ENCODE results near the gene SPATA7.

The SPATA7 gene

GRCh38 chr14:88417594-88417993, 32.1 kb downstream of the SPATA7 start:
- Histone ChIP-seq H3K9me3 (ENCODE audit: control insufficient read depth, low read length) (no peaks in the 10 kb centered on the region), H3K27me3 (ENCODE audit: control insufficient read depth, insufficient read depth, low read length, poor library complexity, severe bottlenecking) (no peaks in the 10 kb centered on the region), H3K4me3 (ENCODE audit: insufficient read depth, low read depth, low read length) (no peak overlapping the region), H3K4me1 (ENCODE audit: control insufficient read depth, insufficient read depth, low read length) (no peaks in the 10 kb centered on the region), H3K27ac (ENCODE audit: insufficient read depth, low read depth, low read length, poor library complexity, severe bottlenecking) (no peak overlapping the region), H3K36me3 (ENCODE audit: control insufficient read depth, insufficient read depth, low read length) (peaks cover 9% of the 10 kb centered on the region)

GRCh38 chr14:88420187-88420586, 34.7 kb downstream of the SPATA7 start:
- Histone ChIP-seq H3K9me3 (ENCODE audit: control insufficient read depth, low read length) (no peaks in the 10 kb centered on the region), H3K27ac (ENCODE audit: insufficient read depth, low read depth, low read length, poor library complexity, severe bottlenecking) (no peak overlapping the region), H3K4me3 (ENCODE audit: insufficient read depth, low read depth, low read length) (no peak overlapping the region), H3K36me3 (ENCODE audit: control insufficient read depth, insufficient read depth, low read length) (peaks cover 7% of the 10 kb centered on the region), H3K4me1 (ENCODE audit: control insufficient read depth, insufficient read depth, low read length) (no peaks in the 10 kb centered on the region), H3K27me3 (ENCODE audit: control insufficient read depth, insufficient read depth, low read length, poor library complexity, severe bottlenecking) (no peaks in the 10 kb centered on the region)
- 93 to 98% methylated on average over 2 to 3 of the region's 3 CpGs for WGBS, 2 experiments

- no peaks in the 10 kb centered on the region for H3K4me1 ChIP-seq (ENCODE audit: control insufficient read depth, insufficient read depth, low read length)
- no peaks in the 10 kb centered on the region for H3K9me3 ChIP-seq (ENCODE audit: control insufficient read depth, low read length)
- H3K27me3 ChIP-seq (ENCODE audit: control insufficient read depth, insufficient read depth, low read length, poor library complexity, severe bottlenecking): no peaks in the 10 kb centered on the region
- 90 to 91% methylated on average over 4 of the region's 4 CpGs for WGBS, 2 experiments
- no peak overlapping the region for H3K27ac ChIP-seq (ENCODE audit: insufficient read depth, low read depth, low read length, poor library complexity, severe bottlenecking)
- peaks cover 3% of the 10 kb centered on the region for H3K36me3 ChIP-seq (ENCODE audit: control insufficient read depth, insufficient read depth, low read length)
- no peak overlapping the region for H3K4me3 ChIP-seq (ENCODE audit: insufficient read depth, low read depth, low read length)
Observed at GRCh38 chr14:88421286-88421685, 35.8 kb downstream of the SPATA7 start.

- Histone ChIP-seq H3K36me3 (ENCODE audit: control insufficient read depth, insufficient read depth, low read length) (peaks cover 3% of the 10 kb centered on the region), H3K4me3 (ENCODE audit: insufficient read depth, low read depth, low read length) (no peak overlapping the region), H3K27me3 (ENCODE audit: control insufficient read depth, insufficient read depth, low read length, poor library complexity, severe bottlenecking) (no peaks in the 10 kb centered on the region), H3K4me1 (ENCODE audit: control insufficient read depth, insufficient read depth, low read length) (no peaks in the 10 kb centered on the region), H3K27ac (ENCODE audit: insufficient read depth, low read depth, low read length, poor library complexity, severe bottlenecking) (no peak overlapping the region), H3K9me3 (ENCODE audit: control insufficient read depth, low read length) (no peaks in the 10 kb centered on the region)
Observed at GRCh38 chr14:88422047-88422446, 36.6 kb downstream of the SPATA7 start.

- H3K27ac ChIP-seq (ENCODE audit: insufficient read depth, low read depth, low read length, poor library complexity, severe bottlenecking): no peak overlapping the region
- WGBS, 2 experiments: 80 to 87% methylated on average over 2 to 3 of the region's 3 CpGs
- H3K27me3 ChIP-seq (ENCODE audit: control insufficient read depth, insufficient read depth, low read length, poor library complexity, severe bottlenecking): no peaks in the 10 kb centered on the region
- no peaks in the 10 kb centered on the region for H3K4me1 ChIP-seq (ENCODE audit: control insufficient read depth, insufficient read depth, low read length)
- no peak overlapping the region for H3K4me3 ChIP-seq (ENCODE audit: insufficient read depth, low read depth, low read length)
- H3K9me3 ChIP-seq (ENCODE audit: control insufficient read depth, low read length): no peaks in the 10 kb centered on the region
- H3K36me3 ChIP-seq (ENCODE audit: control insufficient read depth, insufficient read depth, low read length): peaks cover 3% of the 10 kb centered on the region
Observed at GRCh38 chr14:88422919-88423650, 37.6 kb downstream of the SPATA7 start.

- Histone ChIP-seq H3K4me3 (ENCODE audit: insufficient read depth, low read depth, low read length) (no peak overlapping the region), H3K27me3 (ENCODE audit: control insufficient read depth, insufficient read depth, low read length, poor library complexity, severe bottlenecking) (no peaks in the 10 kb centered on the region), H3K4me1 (ENCODE audit: control insufficient read depth, insufficient read depth, low read length) (no peaks in the 10 kb centered on the region), H3K36me3 (ENCODE audit: control insufficient read depth, insufficient read depth, low read length) (peaks cover 3% of the 10 kb centered on the region), H3K27ac (ENCODE audit: insufficient read depth, low read depth, low read length, poor library complexity, severe bottlenecking) (no peak overlapping the region), H3K9me3 (ENCODE audit: control insufficient read depth, low read length) (no peaks in the 10 kb centered on the region)
Observed at GRCh38 chr14:88424573-88424972, 39.1 kb downstream of the SPATA7 start.

GRCh38 chr14:88426271-88426670, 40.8 kb downstream of the SPATA7 start:
- Histone ChIP-seq H3K4me1 (ENCODE audit: control insufficient read depth, insufficient read depth, low read length) (no peaks in the 10 kb centered on the region), H3K4me3 (ENCODE audit: insufficient read depth, low read depth, low read length) (no peak overlapping the region), H3K9me3 (ENCODE audit: control insufficient read depth, low read length) (no peaks in the 10 kb centered on the region), H3K27ac (ENCODE audit: insufficient read depth, low read depth, low read length, poor library complexity, severe bottlenecking) (no peak overlapping the region), H3K36me3 (ENCODE audit: control insufficient read depth, insufficient read depth, low read length) (no peaks in the 10 kb centered on the region), H3K27me3 (ENCODE audit: control insufficient read depth, insufficient read depth, low read length, poor library complexity, severe bottlenecking) (no peaks in the 10 kb centered on the region)
- 88 to 89% methylated on average over 7 of the region's 7 CpGs for WGBS, 2 experiments

- H3K4me3 ChIP-seq (ENCODE audit: insufficient read depth, low read depth, low read length): no peak overlapping the region
- no peaks in the 10 kb centered on the region for H3K9me3 ChIP-seq (ENCODE audit: control insufficient read depth, low read length)
- 100% methylated on average over 1 to 2 of the region's 2 CpGs for WGBS, 2 experiments
- no peak overlapping the region for H3K27ac ChIP-seq (ENCODE audit: insufficient read depth, low read depth, low read length, poor library complexity, severe bottlenecking)
- H3K27me3 ChIP-seq (ENCODE audit: control insufficient read depth, insufficient read depth, low read length, poor library complexity, severe bottlenecking): no peaks in the 10 kb centered on the region
- no peaks in the 10 kb centered on the region for H3K36me3 ChIP-seq (ENCODE audit: control insufficient read depth, insufficient read depth, low read length)
- H3K4me1 ChIP-seq (ENCODE audit: control insufficient read depth, insufficient read depth, low read length): no peaks in the 10 kb centered on the region
Observed at GRCh38 chr14:88430976-88431375, 45.5 kb downstream of the SPATA7 start.

- Histone ChIP-seq H3K4me1 (ENCODE audit: control insufficient read depth, insufficient read depth, low read length) (no peaks in the 10 kb centered on the region), H3K27me3 (ENCODE audit: control insufficient read depth, insufficient read depth, low read length, poor library complexity, severe bottlenecking) (no peaks in the 10 kb centered on the region), H3K36me3 (ENCODE audit: control insufficient read depth, insufficient read depth, low read length) (peaks cover 17% of the 10 kb centered on the region), H3K4me3 (ENCODE audit: insufficient read depth, low read depth, low read length) (no peak overlapping the region), H3K27ac (ENCODE audit: insufficient read depth, low read depth, low read length, poor library complexity, severe bottlenecking) (no peak overlapping the region), H3K9me3 (ENCODE audit: control insufficient read depth, low read length) (no peaks in the 10 kb centered on the region)
- 92% methylated on average over 5 of the region's 5 CpGs for WGBS, 2 experiments
Observed at GRCh38 chr14:88437658-88438057, 52.2 kb downstream of the SPATA7 start.

GRCh38 chr14:88439088-88439487, 53.6 kb downstream of the SPATA7 start:
- H3K4me3 ChIP-seq (ENCODE audit: insufficient read depth, low read depth, low read length): no peak overlapping the region
- WGBS, 2 experiments: 96% methylated on average over 2 of the region's 2 CpGs; no CpG with 5 or more reads in 1 of the 2 experiments
- H3K4me1 ChIP-seq (ENCODE audit: control insufficient read depth, insufficient read depth, low read length): no peaks in the 10 kb centered on the region
- H3K9me3 ChIP-seq (ENCODE audit: control insufficient read depth, low read length): no peaks in the 10 kb centered on the region
- H3K36me3 ChIP-seq (ENCODE audit: control insufficient read depth, insufficient read depth, low read length): peaks cover 17% of the 10 kb centered on the region
- no peak overlapping the region for H3K27ac ChIP-seq (ENCODE audit: insufficient read depth, low read depth, low read length, poor library complexity, severe bottlenecking)
- H3K27me3 ChIP-seq (ENCODE audit: control insufficient read depth, insufficient read depth, low read length, poor library complexity, severe bottlenecking): no peaks in the 10 kb centered on the region

GRCh38 chr14:88452231-88452630, 66.8 kb downstream of the SPATA7 start:
- WGBS, 2 experiments: 94% methylated on average over 4 of the region's 4 CpGs
- Histone ChIP-seq H3K36me3 (ENCODE audit: control insufficient read depth, insufficient read depth, low read length) (peaks cover 6% of the 10 kb centered on the region), H3K27me3 (ENCODE audit: control insufficient read depth, insufficient read depth, low read length, poor library complexity, severe bottlenecking) (no peaks in the 10 kb centered on the region), H3K9me3 (ENCODE audit: control insufficient read depth, low read length) (no peaks in the 10 kb centered on the region), H3K27ac (ENCODE audit: insufficient read depth, low read depth, low read length, poor library complexity, severe bottlenecking) (no peak overlapping the region), H3K4me1 (ENCODE audit: control insufficient read depth, insufficient read depth, low read length) (no peaks in the 10 kb centered on the region), H3K4me3 (ENCODE audit: insufficient read depth, low read depth, low read length) (no peak overlapping the region)
